Mucosa of stomach (tissue), 1 donor: ENCODE measurements around the gene FOXRED1.

Source experiments
- H3K27me3 ChIP-seq: one replicate; pipeline ENCODE4 v1.7.0; 2013; ENCODE audit warnings: mild to moderate bottlenecking, low read length; ENCODE audit not compliant: control insufficient read depth, insufficient read depth
- H3K36me3 ChIP-seq: one replicate; pipeline ENCODE4 v1.7.0; 2013; ENCODE audit warnings: low read length; ENCODE audit not compliant: control insufficient read depth, insufficient read depth
- H3K4me1 ChIP-seq: one replicate; pipeline ENCODE4 v1.7.0; 2013; ENCODE audit warnings: mild to moderate bottlenecking, low read length; ENCODE audit not compliant: control insufficient read depth, insufficient read depth
- H3K4me3 ChIP-seq: one replicate; pipeline ENCODE4 v1.7.0; 2013; ENCODE audit warnings: low read length
- H3K9ac ChIP-seq: one replicate; pipeline ENCODE4 v1.7.0; 2013; ENCODE audit warnings: mild to moderate bottlenecking, low read length, moderate library complexity
- H3K9me3 ChIP-seq: one replicate; pipeline ENCODE4 v1.7.0; 2013; ENCODE audit warnings: mild to moderate bottlenecking, low read length, moderate library complexity; ENCODE audit not compliant: control insufficient read depth
- donor health status: Pancreatic carcinoma.

Gene FOXRED1

GRCh38 chr11:126280595-126280994 lies 11.6 kb downstream of the FOXRED1 start:
- no peaks in the 10 kb centered on the region for H3K9me3 ChIP-seq
- H3K4me3 ChIP-seq: no peak overlapping the region
- H3K27me3 ChIP-seq: no peaks in the 10 kb centered on the region
- H3K4me1 ChIP-seq: peaks cover 12% of the 10 kb centered on the region
- H3K36me3 ChIP-seq: no peaks in the 10 kb centered on the region
- no peak overlapping the region for H3K9ac ChIP-seq

- no peaks in the 10 kb centered on the region for H3K9me3 ChIP-seq
- peaks cover 12% of the 10 kb centered on the region for H3K4me1 ChIP-seq
- no peak overlapping the region for H3K9ac ChIP-seq
- H3K36me3 ChIP-seq: no peaks in the 10 kb centered on the region
- no peak overlapping the region for H3K4me3 ChIP-seq
- no peaks in the 10 kb centered on the region for H3K27me3 ChIP-seq
Measured at GRCh38 chr11:126281245-126281644, 12.3 kb downstream of the FOXRED1 start.

GRCh38 chr11:126281666-126282175 lies 12.8 kb downstream of the FOXRED1 start:
- Histone ChIP-seq H3K4me3 (no peak overlapping the region), H3K4me1 (peaks cover 12% of the 10 kb centered on the region), H3K9ac (no peak overlapping the region), H3K36me3 (no peaks in the 10 kb centered on the region), H3K9me3 (no peaks in the 10 kb centered on the region), H3K27me3 (no peaks in the 10 kb centered on the region)

GRCh38 chr11:126282361-126282735 lies 13.4 kb downstream of the FOXRED1 start:
- H3K4me1 ChIP-seq: peaks cover 12% of the 10 kb centered on the region
- H3K9ac ChIP-seq: peak overlapping the region; percentile 80
- no peaks in the 10 kb centered on the region for H3K36me3 ChIP-seq
- no peaks in the 10 kb centered on the region for H3K27me3 ChIP-seq
- no peaks in the 10 kb centered on the region for H3K9me3 ChIP-seq
- peak overlapping the region; percentile 74 for H3K4me3 ChIP-seq

GRCh38 chr11:126282736-126283591 lies 14.0 kb downstream of the FOXRED1 start, which contains the start of gene TIRAP:
Gene TIRAP (plus strand): TSS chr11:126283093. CDS start chr11:126290895, 7,802 bp downstream.
- Histone ChIP-seq H3K9ac (peak within 1 kb of the TSS; percentile 80), H3K4me1 (peaks cover 12% of the 10 kb centered on the region), H3K9me3 (no peaks in the 10 kb centered on the region), H3K36me3 (no peaks in the 10 kb centered on the region), H3K4me3 (peak within 1 kb of the TSS; percentile 87), H3K27me3 (no peaks in the 10 kb centered on the region)

GRCh38 chr11:126284829-126285228 lies 15.9 kb downstream of the FOXRED1 start:
- no peak overlapping the region for H3K4me3 ChIP-seq
- peaks cover 12% of the 10 kb centered on the region for H3K4me1 ChIP-seq
- no peak overlapping the region for H3K9ac ChIP-seq
- no peaks in the 10 kb centered on the region for H3K9me3 ChIP-seq
- H3K27me3 ChIP-seq: no peaks in the 10 kb centered on the region
- H3K36me3 ChIP-seq: no peaks in the 10 kb centered on the region

GRCh38 chr11:126288237-126288636 lies 19.3 kb downstream of the FOXRED1 start:
- no peaks in the 10 kb centered on the region for H3K27me3 ChIP-seq
- H3K4me3 ChIP-seq: no peak overlapping the region
- H3K36me3 ChIP-seq: no peaks in the 10 kb centered on the region
- H3K9ac ChIP-seq: no peak overlapping the region
- H3K4me1 ChIP-seq: peaks cover 6% of the 10 kb centered on the region
- H3K9me3 ChIP-seq: no peaks in the 10 kb centered on the region

- H3K9ac ChIP-seq: no peak overlapping the region
- H3K36me3 ChIP-seq: peaks cover 4% of the 10 kb centered on the region
- H3K9me3 ChIP-seq: no peaks in the 10 kb centered on the region
Measured at GRCh38 chr11:126290887-126291286, 21.9 kb downstream of the FOXRED1 start.

GRCh38 chr11:126293726-126294125 lies 24.8 kb downstream of the FOXRED1 start:
- H3K4me1 ChIP-seq: no peaks in the 10 kb centered on the region
- no peak overlapping the region for H3K9ac ChIP-seq
- no peaks in the 10 kb centered on the region for H3K27me3 ChIP-seq
- H3K9me3 ChIP-seq: no peaks in the 10 kb centered on the region
- H3K36me3 ChIP-seq: peaks cover 4% of the 10 kb centered on the region
- no peak overlapping the region for H3K4me3 ChIP-seq

More at GRCh38 chr11:126290887-126291286, 21.9 kb downstream of the FOXRED1 start:
- Histone ChIP-seq H3K27me3 (no peaks in the 10 kb centered on the region), H3K4me1 (no peaks in the 10 kb centered on the region), H3K4me3 (no peak overlapping the region)

- H3K27me3 ChIP-seq: no peaks in the 10 kb centered on the region
- H3K36me3 ChIP-seq: peaks cover 4% of the 10 kb centered on the region
- no peak overlapping the region for H3K9ac ChIP-seq
- H3K9me3 ChIP-seq: no peaks in the 10 kb centered on the region
- H3K4me1 ChIP-seq: no peaks in the 10 kb centered on the region
- no peak overlapping the region for H3K4me3 ChIP-seq
Measured at GRCh38 chr11:126297004-126297403, 28.1 kb downstream of the FOXRED1 start.

- Histone ChIP-seq H3K9me3 (no peaks in the 10 kb centered on the region), H3K4me3 (peak within 1 kb of the TSS; percentile 94)
Measured at GRCh38 chr11:126303623-126304456, 34.9 kb downstream of the FOXRED1 start, which contains the start of gene DCPS. Gene DCPS (plus strand): TSS chr11:126304060. CDS start chr11:126304081, 21 bp downstream.

More at GRCh38 chr11:126303623-126304456, 34.9 kb downstream of the FOXRED1 start, which contains the start of gene DCPS:
- H3K36me3 ChIP-seq: no peaks in the 10 kb centered on the region
- no peaks in the 10 kb centered on the region for H3K27me3 ChIP-seq
- peak within 1 kb of the TSS; percentile 90 for H3K9ac ChIP-seq
- H3K4me1 ChIP-seq: peaks cover 5% of the 10 kb centered on the region
